KMS-11 (cell line): ENCODE measurements around the gene DSCAML1.

ENCODE experiments used
- H2AFZ ChIP-seq: fragments of 200-600 bp; sonication (generic); 2 replicates; pipeline ENCODE4 v1.6.1; 2016; ENCODE audit warnings: antibody characterized with exemption, mixed run types, low read depth
- H3K27ac ChIP-seq: fragments of 200-600 bp; sonication (generic); 2 replicates; pipeline ENCODE4 v1.6.1; 2016; ENCODE audit warnings: mild to moderate bottlenecking, mixed run types
- H3K27me3 ChIP-seq: fragments of 200-600 bp; sonication (generic); 2 replicates; pipeline ENCODE4 v1.6.1; 2017; ENCODE audit warnings: mild to moderate bottlenecking, low read depth, mixed run types, moderate library complexity; ENCODE audit not compliant: insufficient read depth
- H3K36me3 ChIP-seq: fragments of 200-600 bp; sonication (generic); 2 replicates; pipeline ENCODE4 v1.6.1; 2017; ENCODE audit warnings: mild to moderate bottlenecking, mixed run types; ENCODE audit not compliant: insufficient read depth
- H3K4me1 ChIP-seq: fragments of 200-600 bp; sonication (generic); 2 replicates; pipeline ENCODE4 v1.6.1; 2016; ENCODE audit warnings: mild to moderate bottlenecking, low read depth, mixed run types; ENCODE audit not compliant: poor library complexity, severe bottlenecking
- H3K4me2 ChIP-seq: fragments of 200-600 bp; sonication (generic); 2 replicates; pipeline ENCODE4 v1.7.0; 2016; ENCODE audit warnings: mild to moderate bottlenecking, mixed run types
- H3K4me3 ChIP-seq: fragments of 200-600 bp; sonication (generic); IDR thresholded peaks from 2 replicates; pipeline ENCODE4 v1.6.1; 2017; ENCODE audit warnings: low read depth, low read length, mixed read lengths; ENCODE audit not compliant: insufficient read depth
- H3K79me2 ChIP-seq: fragments of 200-600 bp; sonication (generic); 2 replicates; pipeline ENCODE4 v1.6.1; 2016; ENCODE audit warnings: low read depth, mixed run types; ENCODE audit not compliant: insufficient read depth
- H3K9ac ChIP-seq: fragments of 200-600 bp; sonication (generic); 2 replicates; pipeline ENCODE4 v1.6.1; 2016; ENCODE audit warnings: mild to moderate bottlenecking, mixed run types
- H4K20me1 ChIP-seq: fragments of 200-600 bp; sonication (generic); 2 replicates; pipeline ENCODE4 v1.6.1; 2016; ENCODE audit warnings: mild to moderate bottlenecking, mixed run types; ENCODE audit not compliant: insufficient read depth
- TF ChIP-seq, protein P1 (sequence below): fragments of 200-600 bp; sonication (generic); conservative IDR thresholded peaks from 2 replicates; pipeline ENCODE4 v1.6.1; 2017; ENCODE audit warnings: low read depth, mild to moderate bottlenecking, antibody characterized with exemption, low read length, moderate library complexity, mixed read lengths

The DSCAML1 gene

GRCh38 chr11:117505285-117505970 lies 291.6 kb downstream of the DSCAML1 start:
- Histone ChIP-seq H3K4me1 (no peaks in the 10 kb centered on the region), H3K36me3 (no peaks in the 10 kb centered on the region), H3K4me2 (no peak overlapping the region), H3K9ac (no peak overlapping the region), H3K4me3 (no peak overlapping the region), H2AFZ (no peak overlapping the region), H3K27me3 (no peaks in the 10 kb centered on the region), H4K20me1 (no peaks in the 10 kb centered on the region), H3K27ac (no peak overlapping the region), H3K79me2 (no peaks in the 10 kb centered on the region)
- TF ChIP-seq, protein P1, sequence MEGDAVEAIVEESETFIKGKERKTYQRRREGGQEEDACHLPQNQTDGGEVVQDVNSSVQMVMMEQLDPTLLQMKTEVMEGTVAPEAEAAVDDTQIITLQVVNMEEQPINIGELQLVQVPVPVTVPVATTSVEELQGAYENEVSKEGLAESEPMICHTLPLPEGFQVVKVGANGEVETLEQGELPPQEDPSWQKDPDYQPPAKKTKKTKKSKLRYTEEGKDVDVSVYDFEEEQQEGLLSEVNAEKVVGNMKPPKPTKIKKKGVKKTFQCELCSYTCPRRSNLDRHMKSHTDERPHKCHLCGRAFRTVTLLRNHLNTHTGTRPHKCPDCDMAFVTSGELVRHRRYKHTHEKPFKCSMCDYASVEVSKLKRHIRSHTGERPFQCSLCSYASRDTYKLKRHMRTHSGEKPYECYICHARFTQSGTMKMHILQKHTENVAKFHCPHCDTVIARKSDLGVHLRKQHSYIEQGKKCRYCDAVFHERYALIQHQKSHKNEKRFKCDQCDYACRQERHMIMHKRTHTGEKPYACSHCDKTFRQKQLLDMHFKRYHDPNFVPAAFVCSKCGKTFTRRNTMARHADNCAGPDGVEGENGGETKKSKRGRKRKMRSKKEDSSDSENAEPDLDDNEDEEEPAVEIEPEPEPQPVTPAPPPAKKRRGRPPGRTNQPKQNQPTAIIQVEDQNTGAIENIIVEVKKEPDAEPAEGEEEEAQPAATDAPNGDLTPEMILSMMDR, result no peak

- Histone ChIP-seq H3K9ac (no peak overlapping the region), H2AFZ (no peak overlapping the region), H3K4me1 (no peaks in the 10 kb centered on the region), H3K79me2 (no peaks in the 10 kb centered on the region), H3K27ac (no peak overlapping the region), H4K20me1 (no peaks in the 10 kb centered on the region), H3K36me3 (no peaks in the 10 kb centered on the region), H3K27me3 (no peaks in the 10 kb centered on the region), H3K4me2 (no peak overlapping the region), H3K4me3 (no peak overlapping the region)
- TF ChIP-seq, protein P1, result no peak
Observed at GRCh38 chr11:117502779-117503100, 294.3 kb downstream of the DSCAML1 start.

GRCh38 chr11:117502015-117502778 lies 294.8 kb downstream of the DSCAML1 start:
- H2AFZ ChIP-seq, result no peak overlapping the region

GRCh38 chr11:117501237-117501898 lies 295.6 kb downstream of the DSCAML1 start:
- H3K4me1 ChIP-seq, result no peaks in the 10 kb centered on the region
- no peaks in the 10 kb centered on the region for H3K79me2 ChIP-seq
- no peak overlapping the region for H3K4me2 ChIP-seq
- no peak overlapping the region for H3K27ac ChIP-seq
- H3K9ac ChIP-seq, result no peak overlapping the region
- no peak overlapping the region for H3K4me3 ChIP-seq
- no peak overlapping the region for H2AFZ ChIP-seq
- H3K36me3 ChIP-seq, result no peaks in the 10 kb centered on the region
- H3K27me3 ChIP-seq, result no peaks in the 10 kb centered on the region
- TF ChIP-seq, protein P1, result no peak
- no peaks in the 10 kb centered on the region for H4K20me1 ChIP-seq

More at GRCh38 chr11:117502015-117502778, 294.8 kb downstream of the DSCAML1 start:
- no peak overlapping the region for H3K4me2 ChIP-seq
- H3K9ac ChIP-seq, result no peak overlapping the region
- TF ChIP-seq, protein P1, result no peak
- no peaks in the 10 kb centered on the region for H3K4me1 ChIP-seq
- H3K36me3 ChIP-seq, result no peaks in the 10 kb centered on the region
- H4K20me1 ChIP-seq, result no peaks in the 10 kb centered on the region
- H3K27me3 ChIP-seq, result no peaks in the 10 kb centered on the region
- H3K27ac ChIP-seq, result no peak overlapping the region
- no peaks in the 10 kb centered on the region for H3K79me2 ChIP-seq
- H3K4me3 ChIP-seq, result no peak overlapping the region
